IMR-90 (cell line): ENCODE data around the gene SLC16A7. TPM values are rescaled to one million over a fixed set of nuclear protein-coding genes. Genes with fewer than 3 reads are reported as not detected.

Experiments
- ATAC-seq: fragments of 200-7000 bp; cut with Tn5 transposase; 2 replicates; pipeline ENCODE4 v1.9.1; 2020; ENCODE audit warnings: low read depth, mild to moderate bottlenecking, moderate library complexity
- BruUV-seq: library from RNA; stranded (reverse); fragments of 400-500 nt; replicated peaks from 2 replicates; lab custom pipeline; 2021; lab: Mats Ljungman, UMichigan
- CTCF ChIA-PET: fragments of 300-600 bp; formaldehyde crosslinking; extraction: SDS; loops from one replicate; lab custom pipeline; 2021; ENCODE audit warnings: antibody characterized with exemption; lab: Yijun Ruan, JAX
- POLR2A ChIA-PET: fragments of 300-600 bp; sonication (Branson Sonifier 250); formaldehyde crosslinking; loops from one replicate; lab custom pipeline; 2022; ENCODE audit warnings: antibody characterized with exemption; ENCODE audit not compliant: unreplicated experiment; lab: Charles Lee
- DNase-seq: peaks from one replicate; pipeline ENCODE4 v3.0.0; 2013
- H2AFZ ChIP-seq: replicated peaks from 2 replicates; pipeline ENCODE3; 2013; ENCODE audit warnings: low read length, mild to moderate bottlenecking; ENCODE audit not compliant: poor library complexity
- H2AK5ac ChIP-seq: 2 replicates; pipeline ENCODE4 v1.6.1; 2013; ENCODE audit warnings: low read depth, low read length, inconsistent platforms
- H2AK9ac ChIP-seq: replicated peaks from 2 replicates; pipeline ENCODE3; 2013; ENCODE audit warnings: mild to moderate bottlenecking, low read depth, low read length, moderate library complexity; ENCODE audit not compliant: poor library complexity
- H2BK120ac ChIP-seq: 2 replicates; pipeline ENCODE4 v1.6.1; 2013; ENCODE audit warnings: low read depth, low read length, inconsistent platforms
- H2BK15ac ChIP-seq: 3 replicates; pipeline ENCODE4 v1.6.1; 2013; ENCODE audit warnings: low read depth, low read length, inconsistent platforms
- H2BK20ac ChIP-seq: 2 replicates; pipeline ENCODE4 v1.6.1; 2013; ENCODE audit warnings: low read depth, mild to moderate bottlenecking, inconsistent platforms, low read length, moderate library complexity
- H2BK5ac ChIP-seq: 2 replicates; pipeline ENCODE4 v1.6.1; 2013; ENCODE audit warnings: mild to moderate bottlenecking, low read depth, low read length, inconsistent platforms; ENCODE audit not compliant: poor library complexity, severe bottlenecking
- H3K14ac ChIP-seq: replicated peaks from 2 replicates; pipeline ENCODE4 v1.6.1; 2013; ENCODE audit warnings: low read depth, low read length, inconsistent platforms
- H3K18ac ChIP-seq: 2 replicates; pipeline ENCODE4 v1.6.1; 2013; ENCODE audit warnings: low read depth, low read length, control low read depth
- H3K23ac ChIP-seq: 2 replicates; pipeline ENCODE4 v1.6.1; 2013; ENCODE audit warnings: low read depth, low read length, inconsistent platforms
- H3K27ac ChIP-seq: 2 replicates; pipeline ENCODE4 v1.5.1; 2013; ENCODE audit warnings: mild to moderate bottlenecking, control low read depth, low read length; ENCODE audit not compliant: insufficient read depth
- H3K27me3 ChIP-seq: 2 replicates; pipeline ENCODE4 v1.6.1; 2013; ENCODE audit warnings: low read length; ENCODE audit not compliant: control insufficient read depth, insufficient read depth
- H3K36me3 ChIP-seq: 2 replicates; pipeline ENCODE4 v1.6.1; 2013; ENCODE audit warnings: low read length, mixed read lengths; ENCODE audit not compliant: control insufficient read depth, insufficient read depth
- H3K4ac ChIP-seq: 2 replicates; pipeline ENCODE4 v1.6.1; 2013; ENCODE audit warnings: low read depth, low read length, inconsistent platforms
- H3K4me1 ChIP-seq: 2 replicates; pipeline ENCODE4 v1.6.1; 2013; ENCODE audit warnings: low read length, mixed read lengths; ENCODE audit not compliant: control insufficient read depth, insufficient read depth
- H3K4me2 ChIP-seq: 2 replicates; pipeline ENCODE4 v1.6.1; 2013; ENCODE audit warnings: low read depth, mild to moderate bottlenecking, control low read depth, low read length, moderate library complexity
- H3K4me3 ChIP-seq: 2 replicates; pipeline ENCODE4 v1.5.1; 2013; ENCODE audit warnings: low read depth, mild to moderate bottlenecking, control low read depth, low read length, moderate library complexity; ENCODE audit not compliant: insufficient read depth
- H3K56ac ChIP-seq: 2 replicates; pipeline ENCODE4 v1.6.1; 2013; ENCODE audit warnings: low read length, inconsistent platforms; ENCODE audit not compliant: insufficient read depth; ENCODE audit errors: extremely low read depth
- H3K79me1 ChIP-seq, 2 experiments: 2 replicates each; pipeline ENCODE4 v1.6.1; 2013; ENCODE audit warnings: low read length in 2 of 2, inconsistent platforms in 1 of 2, low read depth in 1 of 2
- H3K9ac ChIP-seq: 2 replicates; pipeline ENCODE4 v1.6.1; 2013; ENCODE audit warnings: low read depth, low read length, control low read depth
- H3K9me1 ChIP-seq: 2 replicates; pipeline ENCODE4 v1.6.1; 2013; ENCODE audit warnings: low read length, inconsistent platforms; ENCODE audit not compliant: insufficient read depth
- H3K9me3 ChIP-seq: 2 replicates; pipeline ENCODE4 v1.6.1; 2013; ENCODE audit warnings: low read length; ENCODE audit not compliant: control insufficient read depth, insufficient read depth
- H4K20me1 ChIP-seq: 2 replicates; pipeline ENCODE4 v1.6.1; 2013; ENCODE audit warnings: low read length, inconsistent platforms; ENCODE audit not compliant: insufficient read depth
- H4K5ac ChIP-seq: 2 replicates; pipeline ENCODE4 v1.6.1; 2013; ENCODE audit warnings: mild to moderate bottlenecking, low read depth, low read length, control low read depth
- H4K8ac ChIP-seq, 2 experiments: 2 replicates each; pipeline ENCODE4 v1.6.1; 2013; ENCODE audit warnings: low read depth in 2 of 2, low read length in 2 of 2, control low read depth in 1 of 2, inconsistent platforms in 1 of 2
- H4K91ac ChIP-seq: 2 replicates; pipeline ENCODE4 v1.6.1; 2013; ENCODE audit warnings: low read depth, low read length, inconsistent platforms; ENCODE audit not compliant: insufficient read depth
- CEBPB ChIP-seq: IDR thresholded peaks from 2 replicates; pipeline ENCODE4 v1.6.1; 2012; ENCODE audit warnings: low read depth, low read length, improper control_type of control experiment
- ELK1 ChIP-seq: fragments of 150-350 bp; IDR thresholded peaks from 2 replicates; pipeline ENCODE4 v1.6.1; 2016; ENCODE audit warnings: low read depth, mild to moderate bottlenecking, low read length, moderate library complexity, borderline replicate concordance
- MAFK ChIP-seq: IDR thresholded peaks from 2 replicates; pipeline ENCODE4 v1.6.1; 2012; ENCODE audit warnings: low read depth, low read length, improper control_type of control experiment
- MXI1 ChIP-seq: IDR thresholded peaks from 2 replicates; pipeline ENCODE4 v1.6.1; 2012; ENCODE audit warnings: low read depth, mild to moderate bottlenecking, low read length, moderate library complexity, borderline replicate concordance
- NFE2L2 ChIP-seq: fragments of 150-350 bp; IDR thresholded peaks from 2 replicates; pipeline ENCODE4 v1.6.1; 2016; ENCODE audit warnings: low read depth, mild to moderate bottlenecking, low read length
- POLR2A ChIP-seq: IDR thresholded peaks from 2 replicates; pipeline ENCODE4 v1.6.1; 2012; ENCODE audit warnings: mild to moderate bottlenecking, low read depth, low read length
- RFX5 ChIP-seq: IDR thresholded peaks from 2 replicates; pipeline ENCODE4 v1.8.0; 2012; ENCODE audit warnings: low read depth, mild to moderate bottlenecking, low read length, moderate library complexity
- dilution Hi-C: fragments of 300-500 bp; cut with HindIII; formaldehyde crosslinking; loops from one replicate; pipeline ENCODE4 v1.14.3; 2018; ENCODE audit warnings: low sequenced_read_pairs; ENCODE audit not compliant: unreplicated experiment
- in situ Hi-C: fragments of 300-500 bp; cut with MboI; formaldehyde crosslinking; loops from 3 replicates; pipeline ENCODE4 v1.14.3; 2019; ENCODE audit warnings: low sequenced_read_pairs, inconsistent platforms, mixed read lengths
- intact Hi-C: fragments of 100-400 bp; cut with micrococcal nuclease; formaldehyde crosslinking; loops from 2 replicates; pipeline ENCODE4 v1.10.0; 2022
- polyA plus RNA-seq, 3 experiments: library from polyadenylated mRNA; depleted of rRNA; stranded (reverse); fragments of >200 nt; gene quantifications; 2 replicates each; pipeline ENCODE4 v1.2.3, GENCODE V29; 2012; ENCODE audit warnings: low replicate concordance in 1 of 3
- total RNA-seq: library from RNA; depleted of rRNA; stranded (reverse); fragments of >200 nt; gene quantifications from 2 replicates; pipeline ENCODE4 v1.2.3, GENCODE V29; 2012

Gene SLC16A7
- total and polyA plus RNA-seq, 2 of the 4 experiments (the other 2 are of a cell fraction), result 2.6 to 21.5 TPM

GRCh38 chr12:59646636-59647035 lies 50.8 kb downstream of the SLC16A7 start:
- no peak overlapping the region for H3K14ac ChIP-seq
- H4K91ac ChIP-seq, result no peak overlapping the region
- dilution Hi-C loops (no loop called here), in situ Hi-C loops (no loop called here), intact Hi-C loops (no loop called here)
- no peaks in the 10 kb centered on the region for H3K36me3 ChIP-seq
- H2BK5ac ChIP-seq, result no peak overlapping the region
- H2BK20ac ChIP-seq, result no peak overlapping the region
- H3K27me3 ChIP-seq, result no peaks in the 10 kb centered on the region
- no peak overlapping the region for H2AFZ ChIP-seq
- H2AK5ac ChIP-seq, result no peak overlapping the region
- H3K56ac ChIP-seq, result no peak overlapping the region
- H3K18ac ChIP-seq, result no peak overlapping the region
- ChIA-PET CTCF (no interaction called here), POLR2A (no interaction called here)
- ATAC-seq (no peak), DNase-seq (peak; percentile 1)
- H3K9me1 ChIP-seq, result no peaks in the 10 kb centered on the region; the same call in 1 of the 2 replicates
- H2BK15ac ChIP-seq, result no peak overlapping the region
- no TSS peak for BruUV-seq
- H3K4me1 ChIP-seq, result 0 out of 2 replicates have a peak, but pooled peaks cover 1% of the 10 kb centered on the region
- H3K4me2 ChIP-seq, result no peak overlapping the region
- no peak overlapping the region; a peak in 1 of 4 replicates for H4K8ac ChIP-seq
- H3K79me1 ChIP-seq, result no peaks in the 10 kb centered on the region
- H4K20me1 ChIP-seq, result no peaks in the 10 kb centered on the region
- no peak overlapping the region for H3K27ac ChIP-seq
- H2BK120ac ChIP-seq, result no peak overlapping the region
- H3K4me3 ChIP-seq, result no peak overlapping the region
- H3K9ac ChIP-seq, result no peak overlapping the region
- H2AK9ac ChIP-seq, result no peak overlapping the region
- no peak overlapping the region for H4K5ac ChIP-seq
- H3K23ac ChIP-seq, result no peak overlapping the region
- TF ChIP-seq NFE2L2 (no peak), CEBPB (peak; percentile 31; the same call in 1 of the 2 replicates), MXI1 (no peak), ELK1 (no peak), RFX5 (no peak), MAFK (no peak), POLR2A (no peak)
- no peak overlapping the region for H3K4ac ChIP-seq
- no peaks in the 10 kb centered on the region for H3K9me3 ChIP-seq
